T-cell (primary cell): Measurements from ENCODE around the gene CABLES1. TPM values are rescaled to one million over a fixed set of nuclear protein-coding genes. Genes with fewer than 3 reads are reported as not detected.
"Not testable (repeated sequence)": the region's sequence is repeated elsewhere in the genome, so short reads cannot be mapped to it uniquely, and the experiment has no call there.

Experiments used
- ATAC-seq, 4 experiments: fragments of 200-7000 bp in 3 of 4; fragments of 150-1000 bp in 1 of 4; cut with Tn5 transposase; replicated peaks in 1 of 4; 1 replicate in 3 of 4; 2 replicates in 1 of 4; pipeline ENCODE4 v1.10.0; 2021; ENCODE audit warnings: moderate library complexity in 3 of 4, mild to moderate bottlenecking in 2 of 4, moderate number of reproducible peaks in 1 of 4
- CTCF ChIA-PET, 2 donors: fragments of 300-600 bp; sonication (Branson Sonifier 250); formaldehyde crosslinking; loops; one replicate each; lab custom pipeline; 2022; ENCODE audit warnings: antibody characterized with exemption in 2 of 2; lab: Charles Lee
- POLR2A ChIA-PET, 2 donors: fragments of 300-600 bp; sonication (Branson Sonifier 250); formaldehyde crosslinking; loops; one replicate each; lab custom pipeline; 2022; ENCODE audit warnings: antibody characterized with exemption in 2 of 2; lab: Charles Lee
- DNase-seq, 35 experiments: peaks; one replicate each; pipeline versions ENCODE4 v3.0.0 to v3.0.0-alpha.2; 2013 to 2023
- H3K27ac ChIP-seq: one replicate; pipeline ENCODE4 v1.5.1; 2013; ENCODE audit warnings: low read length
- H3K27me3 ChIP-seq, 2 experiments: replicated peaks in 1 of 2; 1 replicate in 1 of 2; 2 replicates in 1 of 2; pipeline versions ENCODE4 v1.6.1 to v1.7.0; 2013; ENCODE audit warnings: low read length in 1 of 2, mixed read lengths in 1 of 2; ENCODE audit not compliant: control insufficient read depth in 2 of 2, insufficient read depth in 2 of 2; ENCODE audit errors: extremely low read depth in 1 of 2
- H3K36me3 ChIP-seq, 2 donors: 1 replicate in 1 of 2; 2 replicates in 1 of 2; pipeline versions ENCODE4 v1.6.1 to v1.7.0; 2013; ENCODE audit warnings: low read length in 1 of 2; ENCODE audit not compliant: control insufficient read depth in 2 of 2, insufficient read depth in 1 of 2; ENCODE audit errors: extremely low read depth in 1 of 2
- H3K4me1 ChIP-seq, 2 experiments: 1 replicate in 1 of 2; 2 replicates in 1 of 2; pipeline versions ENCODE4 v1.6.1 to v1.7.0; 2013; ENCODE audit warnings: low read length in 2 of 2, mixed read lengths in 1 of 2; ENCODE audit not compliant: insufficient read depth in 2 of 2, control insufficient read depth in 1 of 2; ENCODE audit errors: extremely low read depth in 1 of 2
- H3K4me3 ChIP-seq, 2 donors: 1 replicate in 1 of 2; 2 replicates in 1 of 2; pipeline versions ENCODE4 v1.5.1 to v1.7.0; 2013; ENCODE audit warnings: mild to moderate bottlenecking in 2 of 2, low read length in 1 of 2, moderate library complexity in 1 of 2; ENCODE audit not compliant: control insufficient read depth in 1 of 2; ENCODE audit errors: extremely low read depth in 1 of 2
- H3K9me3 ChIP-seq: 2 replicates; pipeline ENCODE4 v1.7.0; 2013
- H3K27ac Mint-ChIP-seq, 2 donors: one replicate each; pipeline ENCODE4 v1.8.0; 2020 to 2021; ENCODE audit warnings: mild to moderate bottlenecking in 2 of 2, mixed read lengths in 2 of 2
- H3K27me3 Mint-ChIP-seq, 2 donors: one replicate each; pipeline ENCODE4 v1.8.0; 2021 to 2022; ENCODE audit warnings: mixed read lengths in 2 of 2
- H3K36me3 Mint-ChIP-seq: one replicate; pipeline ENCODE4 v1.8.0; 2021; ENCODE audit warnings: mixed read lengths
- H3K4me1 Mint-ChIP-seq, 3 donors: one replicate each; pipeline ENCODE4 v1.8.0; 2020 to 2022; ENCODE audit warnings: mixed read lengths in 3 of 3, mild to moderate bottlenecking in 1 of 3
- H3K4me3 Mint-ChIP-seq, 3 donors: one replicate each; pipeline ENCODE4 v1.8.0; 2020 to 2022; ENCODE audit warnings: mild to moderate bottlenecking in 3 of 3, mixed read lengths in 3 of 3, moderate library complexity in 3 of 3
- H3K9me3 Mint-ChIP-seq, 3 donors: one replicate each; pipeline ENCODE4 v1.8.0; 2020 to 2022; ENCODE audit warnings: mixed read lengths in 3 of 3
- WGBS: methylation state at CpG from one replicate; pipeline ENCODE4 v1.1.5; 2013; ENCODE audit warnings: missing lambda C conversion rate; ENCODE audit not compliant: insufficient coverage; 5-methylcytosine and 5-hydroxymethylcytosine counted together
- total RNA-seq, 35 experiments: library from RNA in 6 of 35; stranded (reverse) in 6 of 35; fragments of 120-200 nt in 1 of 35; gene quantifications; one replicate each; pipeline versions ENCODE4 v1.2.1 to v1.2.4 and lab custom pipeline; 2013 to 2026

The CABLES1 gene
- total RNA-seq, 5 donors from 2014 or later (not counting 1 experiment from before 2014, with no cell fraction given) = 0.23 to 1.7 (median 0.85) TPM

GRCh38 chr18:23093130-23093529 is 42.2 kb upstream of the CABLES1 start:
- ATAC-seq, H3K9me3 Mint-ChIP-seq, H3K4me3 Mint-ChIP-seq, H3K36me3 Mint-ChIP-seq, H3K4me1 Mint-ChIP-seq, H3K27me3 Mint-ChIP-seq, H3K4me1 ChIP-seq, POLR2A ChIA-PET, CTCF ChIA-PET, H3K36me3 ChIP-seq, H3K27ac ChIP-seq, H3K9me3 ChIP-seq, H3K4me3 ChIP-seq, H3K27me3 ChIP-seq, H3K27ac Mint-ChIP-seq, DNase-seq: not testable (repeated sequence)
- WGBS = 95% methylated on average over 7 of the region's 10 CpGs

GRCh38 chr18:23093772-23094171 is 41.5 kb upstream of the CABLES1 start:
- H3K4me1 Mint-ChIP-seq = peaks cover 6% of the 10 kb centered on the region in 3 donors
- WGBS = 93% methylated on average over 4 of the region's 9 CpGs
- H3K27ac ChIP-seq = no peak overlapping the region
- no peaks in the 10 kb centered on the region for H3K9me3 Mint-ChIP-seq
- POLR2A ChIA-PET = no interaction called here
- H3K4me3 ChIP-seq = no peak overlapping the region
- no peaks in the 10 kb centered on the region for H3K36me3 ChIP-seq
- peaks cover 4 to 6% of the 10 kb centered on the region in 2 donors for H3K27me3 Mint-ChIP-seq
- H3K27me3 ChIP-seq = no peaks in the 10 kb centered on the region
- H3K27ac Mint-ChIP-seq = no peak overlapping the region
- no peaks in the 10 kb centered on the region for H3K36me3 Mint-ChIP-seq
- peaks cover 2 to 4% of the 10 kb centered on the region in 2 experiments for H3K4me1 ChIP-seq
- no peak for DNase-seq
- ATAC-seq = no peak
- H3K9me3 ChIP-seq = no peaks in the 10 kb centered on the region
- no peak overlapping the region for H3K4me3 Mint-ChIP-seq
- CTCF ChIA-PET = no interaction called here

DNA sequence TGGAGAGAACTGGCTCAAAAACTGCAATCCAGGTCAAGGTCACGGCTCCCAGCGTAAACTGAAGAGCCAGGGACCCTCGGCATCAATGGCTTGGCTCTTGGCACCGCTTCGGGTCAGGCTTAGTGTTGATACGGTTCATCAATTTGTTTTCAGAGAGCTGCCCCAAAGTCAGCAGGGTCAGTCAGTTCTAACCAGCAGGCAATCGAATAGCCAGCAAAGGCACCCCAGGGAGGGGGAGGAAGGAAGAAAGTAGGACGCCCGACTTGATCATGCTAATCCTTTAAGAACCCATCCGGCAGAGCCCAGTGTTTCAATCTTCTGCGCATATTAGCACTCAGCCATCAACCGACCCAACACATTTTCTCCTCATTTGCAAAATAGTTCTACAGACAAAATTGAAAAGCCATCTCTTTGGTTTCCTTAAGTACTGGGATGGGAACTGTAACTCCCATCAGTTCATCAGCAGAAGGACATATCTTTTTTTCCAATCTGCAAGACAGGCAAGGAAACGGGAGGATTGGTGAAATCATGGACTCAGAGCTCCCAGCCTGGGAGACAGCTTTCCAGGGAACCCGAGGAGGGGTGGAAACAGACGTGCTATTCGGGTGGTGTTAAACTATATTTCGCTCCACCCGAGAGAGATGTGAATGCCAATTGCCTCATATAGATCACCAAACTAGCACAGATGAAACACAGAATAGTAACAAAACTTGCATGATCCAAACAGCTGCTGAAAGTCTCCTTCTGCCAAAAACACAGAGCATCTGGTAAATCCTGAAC is 40.7 kb upstream of the CABLES1 start:
- CTCF ChIA-PET = no interaction called here

GRCh38 chr18:23095463-23095862 is 39.8 kb upstream of the CABLES1 start:
- Histone ChIP-seq H3K27ac (no peak overlapping the region), H3K4me1 (peaks cover 2 to 4% of the 10 kb centered on the region in 2 experiments), H3K4me3 (no peak overlapping the region), H3K27me3 (no peaks in the 10 kb centered on the region), H3K9me3 (no peaks in the 10 kb centered on the region), H3K36me3 (no peaks in the 10 kb centered on the region)
- H3K36me3 Mint-ChIP-seq = no peaks in the 10 kb centered on the region
- ChIA-PET POLR2A (no interaction called here), CTCF (interaction anchor here in 1 of 2 donors (0.6 kb wide), 1 partner anchor 368 kb away, joined by 6 read pairs; no protein-coding TSS in a partner anchor)
- ATAC-seq = no peak
- H3K27ac Mint-ChIP-seq = no peak overlapping the region
- no peak for DNase-seq
- H3K4me1 Mint-ChIP-seq = peaks cover 6% of the 10 kb centered on the region in 3 donors
- no peaks in the 10 kb centered on the region for H3K9me3 Mint-ChIP-seq
- H3K4me3 Mint-ChIP-seq = no peak overlapping the region
- peaks cover 4 to 6% of the 10 kb centered on the region in 2 donors for H3K27me3 Mint-ChIP-seq
- WGBS = 83% methylated on average over 1 of the region's 6 CpGs

More for the DNA sequence above, 40.7 kb upstream of the CABLES1 start:
- DNase-seq = no peak
- Histone ChIP-seq H3K4me3 (no peak overlapping the region), H3K4me1 (peaks cover 2 to 4% of the 10 kb centered on the region in 2 experiments), H3K27me3 (no peaks in the 10 kb centered on the region), H3K36me3 (no peaks in the 10 kb centered on the region), H3K27ac (no peak overlapping the region), H3K9me3 (no peaks in the 10 kb centered on the region)
- H3K4me3 Mint-ChIP-seq = no peak overlapping the region
- no peak overlapping the region for H3K27ac Mint-ChIP-seq
- no peak for ATAC-seq
- H3K36me3 Mint-ChIP-seq = no peaks in the 10 kb centered on the region
- H3K27me3 Mint-ChIP-seq = peaks cover 4 to 6% of the 10 kb centered on the region in 2 donors
- H3K9me3 Mint-ChIP-seq = no peaks in the 10 kb centered on the region
- POLR2A ChIA-PET = no interaction called here
- H3K4me1 Mint-ChIP-seq = peaks cover 6% of the 10 kb centered on the region in 3 donors
- 83% methylated on average over 9 of the region's 18 CpGs for WGBS

GRCh38 chr18:23097016-23097415 is 38.3 kb upstream of the CABLES1 start:
- DNase-seq, H3K36me3 ChIP-seq, H3K4me1 Mint-ChIP-seq, H3K9me3 ChIP-seq, H3K27ac Mint-ChIP-seq, H3K27ac ChIP-seq, POLR2A ChIA-PET, H3K36me3 Mint-ChIP-seq, H3K4me3 ChIP-seq, H3K27me3 ChIP-seq, H3K27me3 Mint-ChIP-seq, H3K4me1 ChIP-seq, H3K4me3 Mint-ChIP-seq, CTCF ChIA-PET, ATAC-seq, H3K9me3 Mint-ChIP-seq: not testable (repeated sequence)
- 89% methylated on average over 1 of the region's 8 CpGs for WGBS

DNA sequence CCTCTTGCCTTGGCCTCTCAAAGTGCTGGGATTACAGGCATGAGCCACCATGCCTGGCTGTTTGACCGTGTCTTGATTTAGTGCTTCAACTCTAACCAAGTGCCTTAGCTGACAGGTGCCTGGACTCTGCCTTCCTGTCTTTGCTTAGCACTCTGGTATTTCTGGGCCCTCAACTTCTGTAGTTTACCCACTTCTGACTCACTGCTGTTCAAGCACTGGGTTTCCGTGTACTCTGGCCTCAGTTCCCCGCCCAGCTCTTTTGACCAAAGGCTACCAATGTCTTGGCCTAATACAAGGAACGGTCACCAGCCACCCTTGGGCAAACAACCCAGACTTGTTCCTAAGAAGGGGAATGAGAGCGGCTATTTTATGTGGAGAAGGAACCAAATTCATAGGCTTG is 35.7 kb upstream of the CABLES1 start:
- CTCF ChIA-PET = interaction anchor here in 1 of 2 donors (0.6 kb wide), 1 partner anchor 121 kb away, joined by 6 read pairs; no protein-coding TSS in a partner anchor
- Mint-ChIP-seq H3K27me3 (peaks cover 0 to 4% of the 10 kb centered on the region in 2 donors), H3K4me3 (no peak overlapping the region), H3K4me1 (no peaks in the 10 kb centered on the region), H3K27ac (no peak overlapping the region), H3K9me3 (no peaks in the 10 kb centered on the region), H3K36me3 (no peaks in the 10 kb centered on the region)
- POLR2A ChIA-PET = interaction anchor here in 1 of 2 donors (0.7 kb wide), 1 partner anchor 117 kb away, joined by 7 read pairs; no protein-coding TSS in a partner anchor
- Histone ChIP-seq H3K4me1 (no peaks in the 10 kb centered on the region), H3K36me3 (no peaks in the 10 kb centered on the region), H3K9me3 (no peaks in the 10 kb centered on the region), H3K4me3 (no peak overlapping the region), H3K27ac (no peak overlapping the region), H3K27me3 (no peaks in the 10 kb centered on the region)
- WGBS = 100% methylated on average over 1 of the region's 5 CpGs
- ATAC-seq (no peak), DNase-seq (no peak)
